ENCODE measurements around the gene TMEM236.

GRCh38 chr10:17811146-17811865 lies 59.3 kb downstream of the TMEM236 start:
- no peak for TF ChIP-seq CTCF (IDR thresholded peaks at IDR 0.05)
- TF ChIP-seq POLR2A (IDR thresholded peaks at IDR 0.05), result no peak

Data from Peyer's patch (tissue), 4 donors.